ENCODE measurements around the gene SPATS2L. TPM values are rescaled to one million over a fixed set of nuclear protein-coding genes. Genes with fewer than 3 reads are reported as not detected.

Gene SPATS2L
- total RNA-seq, 1 donor, result 117 TPM

DNA sequence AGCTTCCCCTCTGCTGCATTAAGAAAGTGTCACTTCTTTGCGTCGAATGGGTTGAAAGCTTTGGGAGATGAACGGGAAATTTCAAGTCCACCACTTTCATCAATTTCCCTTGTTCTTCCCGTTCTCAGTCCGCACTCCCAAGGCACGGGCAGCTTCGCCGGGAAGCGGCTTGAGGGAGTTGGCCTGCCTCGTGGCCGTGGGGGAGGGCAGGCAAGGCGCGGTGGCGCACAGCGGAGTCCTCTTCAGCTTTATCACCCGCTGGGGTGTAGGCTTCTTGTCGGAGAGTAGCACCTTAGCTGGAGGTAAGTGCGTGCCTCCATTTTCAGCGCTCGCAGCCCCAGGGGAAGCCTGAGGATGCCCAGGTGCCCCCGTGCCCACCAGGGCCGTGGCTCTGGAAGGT is 183.5 kb downstream of the SPATS2L start:
- TF ChIP-seq, protein P1, sequence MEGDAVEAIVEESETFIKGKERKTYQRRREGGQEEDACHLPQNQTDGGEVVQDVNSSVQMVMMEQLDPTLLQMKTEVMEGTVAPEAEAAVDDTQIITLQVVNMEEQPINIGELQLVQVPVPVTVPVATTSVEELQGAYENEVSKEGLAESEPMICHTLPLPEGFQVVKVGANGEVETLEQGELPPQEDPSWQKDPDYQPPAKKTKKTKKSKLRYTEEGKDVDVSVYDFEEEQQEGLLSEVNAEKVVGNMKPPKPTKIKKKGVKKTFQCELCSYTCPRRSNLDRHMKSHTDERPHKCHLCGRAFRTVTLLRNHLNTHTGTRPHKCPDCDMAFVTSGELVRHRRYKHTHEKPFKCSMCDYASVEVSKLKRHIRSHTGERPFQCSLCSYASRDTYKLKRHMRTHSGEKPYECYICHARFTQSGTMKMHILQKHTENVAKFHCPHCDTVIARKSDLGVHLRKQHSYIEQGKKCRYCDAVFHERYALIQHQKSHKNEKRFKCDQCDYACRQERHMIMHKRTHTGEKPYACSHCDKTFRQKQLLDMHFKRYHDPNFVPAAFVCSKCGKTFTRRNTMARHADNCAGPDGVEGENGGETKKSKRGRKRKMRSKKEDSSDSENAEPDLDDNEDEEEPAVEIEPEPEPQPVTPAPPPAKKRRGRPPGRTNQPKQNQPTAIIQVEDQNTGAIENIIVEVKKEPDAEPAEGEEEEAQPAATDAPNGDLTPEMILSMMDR (IDR thresholded peaks at IDR 0.05; ENCODE audit: insufficient read depth, low read length), result no peak
- no peak for DNase-seq (ENCODE audit: low read depth)
- no peak overlapping the region for H3K4me3 ChIP-seq (ENCODE audit: low read depth, low read length)

DNA sequence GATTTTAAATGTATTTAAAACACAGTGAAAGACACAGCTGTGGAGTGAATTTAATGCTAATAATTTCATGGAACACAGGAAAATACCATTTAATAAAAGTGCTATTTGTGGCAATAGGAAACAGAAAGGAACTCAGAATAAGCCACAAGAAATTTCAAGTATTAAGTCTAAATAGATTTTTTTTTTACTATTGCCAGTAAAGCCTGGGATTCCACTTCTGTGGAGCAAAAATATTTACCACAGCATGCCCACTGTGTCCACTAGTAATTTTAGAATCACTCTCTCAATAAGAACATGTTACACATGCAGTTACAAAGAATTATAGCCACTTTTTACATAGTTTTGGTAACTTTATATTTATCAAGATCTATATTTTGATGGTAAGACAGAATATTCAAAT is 186.2 kb downstream of the SPATS2L start:
- TF ChIP-seq, protein P1 (IDR thresholded peaks at IDR 0.05; ENCODE audit: insufficient read depth, low read length), result no peak
- no peak for DNase-seq (ENCODE audit: low read depth)
- no peak overlapping the region for H3K4me3 ChIP-seq (ENCODE audit: low read depth, low read length)

DNA sequence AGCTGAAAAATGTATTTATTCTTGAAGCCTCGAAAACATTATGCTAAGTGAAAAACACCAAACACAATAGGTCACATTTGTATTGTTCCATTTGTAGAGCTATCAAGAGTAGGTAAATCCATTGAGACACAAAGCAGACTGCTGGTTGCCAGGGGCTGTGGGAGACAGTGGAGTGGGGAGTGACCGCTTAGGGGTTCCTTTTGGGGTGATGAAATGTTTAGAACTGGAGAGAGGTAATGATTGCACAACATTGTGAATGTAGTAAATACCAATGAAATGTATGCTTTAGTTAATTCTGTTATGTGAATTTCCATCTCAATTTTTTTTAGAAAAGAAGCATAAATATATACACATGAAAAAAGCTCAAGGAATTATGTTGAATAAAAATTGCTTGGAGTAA is 187.6 kb downstream of the SPATS2L start:
- TF ChIP-seq, protein P1 (IDR thresholded peaks at IDR 0.05; ENCODE audit: insufficient read depth, low read length), result no peak
- no peak overlapping the region for H3K4me3 ChIP-seq (ENCODE audit: low read depth, low read length)
- DNase-seq (ENCODE audit: low read depth), result no peak

DNA sequence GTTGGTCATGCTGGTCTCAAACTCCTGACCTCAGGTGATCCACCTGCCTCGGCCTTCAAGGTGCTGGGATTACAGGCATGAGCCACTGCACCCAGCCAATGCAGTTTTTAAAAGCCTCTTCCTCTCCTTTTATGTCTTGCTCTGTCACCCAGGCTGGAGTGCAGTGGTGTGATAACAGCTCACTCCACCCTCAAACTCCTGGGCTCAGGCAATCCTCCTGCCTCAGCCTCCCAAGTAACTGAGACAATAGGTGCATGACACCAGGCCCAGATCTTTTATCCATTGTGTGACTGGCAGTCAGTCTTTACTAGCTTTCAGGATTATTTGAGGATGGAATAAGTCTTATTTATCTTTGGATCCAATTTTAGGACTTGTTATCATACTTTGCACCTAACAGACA is 190.2 kb downstream of the SPATS2L start:
- H3K4me3 ChIP-seq (ENCODE audit: low read depth, low read length), result no peak overlapping the region
- no peak for DNase-seq (ENCODE audit: low read depth)
- TF ChIP-seq, protein P1 (IDR thresholded peaks at IDR 0.05; ENCODE audit: insufficient read depth, low read length), result no peak

DNA sequence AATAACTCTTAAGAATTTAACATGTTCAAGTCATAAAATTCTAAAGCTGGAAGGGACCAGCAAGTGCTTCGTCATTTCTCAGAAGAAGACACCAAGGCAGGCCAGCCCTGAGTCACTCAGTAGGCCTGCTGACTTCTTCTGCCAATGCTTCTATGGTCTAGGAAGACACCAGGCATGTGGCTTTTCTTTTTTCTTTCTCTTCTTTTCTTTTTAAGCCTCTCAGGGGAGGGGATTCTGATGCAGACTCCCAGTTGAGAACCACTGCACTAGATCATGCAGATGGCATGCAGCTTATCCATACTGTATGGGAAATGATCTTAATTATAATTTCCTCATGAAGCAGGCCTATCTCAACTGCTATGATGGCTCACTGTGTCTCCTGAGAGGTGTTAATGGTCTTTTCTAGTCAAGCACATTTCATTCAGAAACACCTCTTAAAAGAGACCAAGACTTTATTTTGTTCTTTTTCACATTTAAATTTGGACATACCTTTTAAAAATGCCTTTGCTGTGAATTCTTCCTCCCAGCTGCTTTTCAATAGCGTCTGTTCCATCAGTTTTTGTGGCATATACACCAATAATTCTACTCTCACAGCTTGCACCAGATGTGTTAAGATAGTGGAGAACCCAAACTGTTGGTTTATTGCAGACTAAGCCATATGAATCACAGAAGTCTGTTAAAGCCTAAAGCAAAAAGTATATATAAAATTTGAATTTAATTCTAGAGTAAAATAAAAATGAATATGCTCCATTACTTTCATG is 192.1 kb downstream of the SPATS2L start:
- DNase-seq (ENCODE audit: low read depth), result no peak
- TF ChIP-seq, protein P1 (IDR thresholded peaks at IDR 0.05; ENCODE audit: insufficient read depth, low read length), result no peak
- H3K4me3 ChIP-seq (ENCODE audit: low read depth, low read length), result no peak overlapping the region

DNA sequence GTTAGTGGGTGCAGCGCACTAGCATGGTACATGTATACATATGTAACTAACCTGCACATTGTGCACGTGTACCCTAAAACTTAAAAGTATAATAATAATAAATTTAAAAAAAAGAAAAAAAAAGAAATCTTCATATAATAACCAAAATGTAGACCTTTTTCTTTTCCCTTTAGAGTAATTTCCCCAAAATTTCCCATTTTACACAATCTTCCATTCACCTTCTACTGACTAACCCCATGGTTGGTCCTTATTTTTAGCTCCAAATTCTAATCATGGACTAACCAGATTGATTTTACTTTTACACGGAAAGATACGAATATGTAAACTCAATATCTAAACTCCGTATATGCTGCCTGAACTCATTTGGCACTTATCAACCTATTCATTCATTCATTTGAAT is 195.7 kb downstream of the SPATS2L start:
- DNase-seq (ENCODE audit: low read depth), result no peak
- TF ChIP-seq, protein P1 (IDR thresholded peaks at IDR 0.05; ENCODE audit: insufficient read depth, low read length), result no peak
- H3K4me3 ChIP-seq (ENCODE audit: low read depth, low read length), result no peak overlapping the region

DNA sequence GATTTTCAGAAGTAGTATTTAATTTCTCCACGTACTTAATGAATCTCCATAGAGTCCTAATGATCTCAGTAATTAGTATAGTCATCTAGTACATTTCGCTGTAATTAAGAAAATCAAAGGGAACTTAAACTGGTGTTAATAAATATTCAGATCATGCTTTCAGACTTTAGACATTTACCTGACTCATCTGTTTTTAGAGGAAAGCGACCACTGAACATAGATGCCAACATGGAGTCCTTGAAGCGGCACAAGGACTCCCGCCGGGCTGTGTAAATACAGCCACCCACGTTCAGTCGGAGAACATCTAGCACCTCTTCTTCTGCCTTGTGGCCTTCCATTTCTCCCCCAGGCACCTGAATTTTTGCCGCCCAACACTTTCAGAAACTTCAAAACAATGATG is 200.2 kb downstream of the SPATS2L start:
- TF ChIP-seq, protein P1 (IDR thresholded peaks at IDR 0.05; ENCODE audit: insufficient read depth, low read length), result no peak
- no peak overlapping the region for H3K4me3 ChIP-seq (ENCODE audit: low read depth, low read length)
- DNase-seq (ENCODE audit: low read depth), result no peak
